ENCODE results near the gene ERBB3. TPM values are rescaled to one million over a fixed set of nuclear protein-coding genes. Genes with fewer than 3 reads are reported as not detected.

Gene ERBB3
- polyA plus RNA-seq, 1 of the 3 experiments (the other 2 are of a cell fraction): 1.4 TPM

DNA sequence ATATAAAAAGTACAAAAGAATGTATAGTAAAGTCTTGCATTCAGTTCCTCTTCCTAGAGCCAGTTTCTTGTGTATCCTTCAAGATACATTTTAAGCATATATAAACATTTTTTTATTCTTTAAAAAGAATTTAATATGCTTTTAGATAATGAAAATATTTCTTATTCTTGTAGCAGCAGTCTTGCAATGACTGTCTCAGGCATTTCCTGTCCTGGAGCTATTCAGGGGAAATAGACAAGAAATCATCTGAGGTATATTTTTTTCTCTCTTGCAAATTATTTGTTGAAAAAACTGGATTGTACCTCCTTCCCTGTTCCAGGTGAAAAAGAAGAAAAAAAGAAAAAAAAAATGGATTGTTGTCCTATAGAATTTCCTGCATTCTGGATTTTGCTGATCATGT, 17.0 kb upstream of the ERBB3 start:
- H3K27me3 ChIP-seq (ENCODE audit: insufficient read depth): no peaks in the 10 kb centered on the region
- DNase-seq: no peak
- no peaks in the 10 kb centered on the region for H3K79me2 ChIP-seq (ENCODE audit: insufficient read depth)
- 0 out of 4 replicates have a peak, but pooled peaks cover 0 to 4% of the 10 kb centered on the region in 2 experiments for H3K4me1 ChIP-seq (ENCODE audit: control insufficient read depth in 1 of 2, insufficient read depth in 2 of 2, low read depth in 1 of 2, low read length in 1 of 2)
- H3K9me2 ChIP-seq: no peaks in the 10 kb centered on the region
- H3K27ac ChIP-seq (ENCODE audit: low read depth in 2 of 2, low read length in 1 of 2): peak overlapping the region in 1 of 2 experiments; percentile 3; a peak in 1 of 4 replicates
- CTCF ChIA-PET: interaction anchor here (2.5 to 3.7 kb wide), 2 partner anchors 16 to 17 kb away, joined by 13 to 14 read pairs; partner anchors contain the start of gene ERBB3
- H3F3A ChIP-seq (replicated peaks; ENCODE audit: insufficient read depth): peaks cover 9% of the 10 kb centered on the region
- no peaks in the 10 kb centered on the region for H3K36me3 ChIP-seq (replicated peaks in 1 of 2; ENCODE audit: control insufficient read depth in 1 of 2, insufficient read depth in 2 of 2, low read length in 1 of 2)
- H3K4me3 ChIP-seq (ENCODE audit: low read depth in 2 of 2, low read length in 1 of 2): no peak overlapping the region; a peak in 1 of 4 replicates
- H3K9me3 ChIP-seq: no peaks in the 10 kb centered on the region
- POLR2A ChIA-PET: no interaction called here
- H4K20me1 ChIP-seq (ENCODE audit: insufficient read depth): no peaks in the 10 kb centered on the region
- H3K4me2 ChIP-seq: no peak overlapping the region
- TF ChIP-seq, protein P1, sequence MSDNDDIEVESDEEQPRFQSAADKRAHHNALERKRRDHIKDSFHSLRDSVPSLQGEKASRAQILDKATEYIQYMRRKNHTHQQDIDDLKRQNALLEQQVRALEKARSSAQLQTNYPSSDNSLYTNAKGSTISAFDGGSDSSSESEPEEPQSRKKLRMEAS (IDR thresholded peaks at IDR 0.05; ENCODE audit: low read depth): no peak
- TF ChIP-seq, protein P2, sequence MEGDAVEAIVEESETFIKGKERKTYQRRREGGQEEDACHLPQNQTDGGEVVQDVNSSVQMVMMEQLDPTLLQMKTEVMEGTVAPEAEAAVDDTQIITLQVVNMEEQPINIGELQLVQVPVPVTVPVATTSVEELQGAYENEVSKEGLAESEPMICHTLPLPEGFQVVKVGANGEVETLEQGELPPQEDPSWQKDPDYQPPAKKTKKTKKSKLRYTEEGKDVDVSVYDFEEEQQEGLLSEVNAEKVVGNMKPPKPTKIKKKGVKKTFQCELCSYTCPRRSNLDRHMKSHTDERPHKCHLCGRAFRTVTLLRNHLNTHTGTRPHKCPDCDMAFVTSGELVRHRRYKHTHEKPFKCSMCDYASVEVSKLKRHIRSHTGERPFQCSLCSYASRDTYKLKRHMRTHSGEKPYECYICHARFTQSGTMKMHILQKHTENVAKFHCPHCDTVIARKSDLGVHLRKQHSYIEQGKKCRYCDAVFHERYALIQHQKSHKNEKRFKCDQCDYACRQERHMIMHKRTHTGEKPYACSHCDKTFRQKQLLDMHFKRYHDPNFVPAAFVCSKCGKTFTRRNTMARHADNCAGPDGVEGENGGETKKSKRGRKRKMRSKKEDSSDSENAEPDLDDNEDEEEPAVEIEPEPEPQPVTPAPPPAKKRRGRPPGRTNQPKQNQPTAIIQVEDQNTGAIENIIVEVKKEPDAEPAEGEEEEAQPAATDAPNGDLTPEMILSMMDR (IDR thresholded peaks at IDR 0.05): no peak
- TF ChIP-seq RAD21 (IDR thresholded peaks at IDR 0.05; ENCODE audit: low read length) (no peak), RXRA (IDR thresholded peaks at IDR 0.05; ENCODE audit: borderline replicate concordance, low read depth) (no peak), NRF1 (IDR thresholded peaks at IDR 0.05; ENCODE audit: low read depth, low read length) (no peak), TEAD4 (IDR thresholded peaks at IDR 0.05; ENCODE audit: borderline replicate concordance, insufficient read depth) (no peak), SMC3 (IDR thresholded peaks at IDR 0.05; ENCODE audit: low read depth, low read length) (no peak), GABPA (IDR thresholded peaks at IDR 0.05; ENCODE audit: low read depth) (no peak), YY1 (IDR thresholded peaks at IDR 0.05; ENCODE audit: low read depth) (no peak), GATA2 (CRISPR knock-in tag; IDR thresholded peaks at IDR 0.05) (no peak), TAF1 (IDR thresholded peaks at IDR 0.05; ENCODE audit: borderline replicate concordance, low read depth, low read length) (no peak), MXI1 (IDR thresholded peaks at IDR 0.05; ENCODE audit: low read depth, low read length) (no peak), MEF2A (IDR thresholded peaks at IDR 0.05; ENCODE audit: borderline replicate concordance, low read depth) (no peak), JUND (IDR thresholded peaks at IDR 0.05) (no peak), FOSL2 (IDR thresholded peaks at IDR 0.05; ENCODE audit: borderline replicate concordance, low read depth) (no peak), SIN3A (IDR thresholded peaks at IDR 0.05; ENCODE audit: borderline replicate concordance, low read depth, low read length) (no peak)
- TF ChIP-seq, protein P3, sequence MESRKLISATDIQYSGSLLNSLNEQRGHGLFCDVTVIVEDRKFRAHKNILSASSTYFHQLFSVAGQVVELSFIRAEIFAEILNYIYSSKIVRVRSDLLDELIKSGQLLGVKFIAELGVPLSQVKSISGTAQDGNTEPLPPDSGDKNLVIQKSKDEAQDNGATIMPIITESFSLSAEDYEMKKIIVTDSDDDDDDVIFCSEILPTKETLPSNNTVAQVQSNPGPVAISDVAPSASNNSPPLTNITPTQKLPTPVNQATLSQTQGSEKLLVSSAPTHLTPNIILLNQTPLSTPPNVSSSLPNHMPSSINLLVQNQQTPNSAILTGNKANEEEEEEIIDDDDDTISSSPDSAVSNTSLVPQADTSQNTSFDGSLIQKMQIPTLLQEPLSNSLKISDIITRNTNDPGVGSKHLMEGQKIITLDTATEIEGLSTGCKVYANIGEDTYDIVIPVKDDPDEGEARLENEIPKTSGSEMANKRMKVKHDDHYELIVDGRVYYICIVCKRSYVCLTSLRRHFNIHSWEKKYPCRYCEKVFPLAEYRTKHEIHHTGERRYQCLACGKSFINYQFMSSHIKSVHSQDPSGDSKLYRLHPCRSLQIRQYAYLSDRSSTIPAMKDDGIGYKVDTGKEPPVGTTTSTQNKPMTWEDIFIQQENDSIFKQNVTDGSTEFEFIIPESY (IDR thresholded peaks at IDR 0.05; ENCODE audit: borderline replicate concordance, low read depth): no peak
- TF ChIP-seq, protein P4, sequence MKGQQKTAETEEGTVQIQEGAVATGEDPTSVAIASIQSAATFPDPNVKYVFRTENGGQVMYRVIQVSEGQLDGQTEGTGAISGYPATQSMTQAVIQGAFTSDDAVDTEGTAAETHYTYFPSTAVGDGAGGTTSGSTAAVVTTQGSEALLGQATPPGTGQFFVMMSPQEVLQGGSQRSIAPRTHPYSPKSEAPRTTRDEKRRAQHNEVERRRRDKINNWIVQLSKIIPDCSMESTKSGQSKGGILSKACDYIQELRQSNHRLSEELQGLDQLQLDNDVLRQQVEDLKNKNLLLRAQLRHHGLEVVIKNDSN (IDR thresholded peaks at IDR 0.05; ENCODE audit: borderline replicate concordance, low read depth): no peak
- TF ChIP-seq, protein P5, sequence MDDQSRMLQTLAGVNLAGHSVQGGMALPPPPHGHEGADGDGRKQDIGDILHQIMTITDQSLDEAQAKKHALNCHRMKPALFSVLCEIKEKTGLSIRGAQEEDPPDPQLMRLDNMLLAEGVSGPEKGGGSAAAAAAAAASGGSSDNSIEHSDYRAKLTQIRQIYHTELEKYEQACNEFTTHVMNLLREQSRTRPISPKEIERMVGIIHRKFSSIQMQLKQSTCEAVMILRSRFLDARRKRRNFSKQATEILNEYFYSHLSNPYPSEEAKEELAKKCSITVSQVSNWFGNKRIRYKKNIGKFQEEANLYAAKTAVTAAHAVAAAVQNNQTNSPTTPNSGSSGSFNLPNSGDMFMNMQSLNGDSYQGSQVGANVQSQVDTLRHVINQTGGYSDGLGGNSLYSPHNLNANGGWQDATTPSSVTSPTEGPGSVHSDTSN (IDR thresholded peaks at IDR 0.05): no peak
- H2AFZ ChIP-seq (ENCODE audit: low read depth): peak overlapping the region; percentile 68; the same call in 1 of the 2 replicates
- no peak overlapping the region for H3K9ac ChIP-seq

Data from SK-N-SH (cell line).